Thymus (tissue), 11 donors: ENCODE data around the gene CACNA1B. TPM values are rescaled to one million over a fixed set of nuclear protein-coding genes. Genes with fewer than 3 reads are reported as not detected.

ENCODE experiments used
- DNase-seq, 9 donors: peaks; one replicate each; pipeline ENCODE4 v3.0.0-alpha.2; 2013; ENCODE audit warnings: low spot score in 9 of 9, low read depth in 6 of 9, missing footprints in 1 of 9
- H3K27ac ChIP-seq, 2 donors: one replicate each; pipeline ENCODE4 v1.5.1; 2013; ENCODE audit warnings: control low read depth in 1 of 2, low read depth in 1 of 2, low read length in 1 of 2, mild to moderate bottlenecking in 1 of 2, moderate library complexity in 1 of 2
- H3K27me3 ChIP-seq, 2 donors: one replicate each; pipeline ENCODE4 v1.5.1; 2013; ENCODE audit warnings: low read length in 1 of 2; ENCODE audit not compliant: control insufficient read depth in 2 of 2, insufficient read depth in 1 of 2
- H3K36me3 ChIP-seq, 2 donors: one replicate each; pipeline ENCODE4 v1.5.1; 2013; ENCODE audit warnings: low read length in 1 of 2, mild to moderate bottlenecking in 1 of 2, moderate library complexity in 1 of 2; ENCODE audit not compliant: control insufficient read depth in 2 of 2, insufficient read depth in 2 of 2
- H3K4me1 ChIP-seq, 2 donors: one replicate each; pipeline ENCODE4 v1.5.1; 2013; ENCODE audit warnings: low read length in 2 of 2; ENCODE audit not compliant: control insufficient read depth in 2 of 2, insufficient read depth in 2 of 2
- H3K4me3 ChIP-seq, 2 donors: one replicate each; pipeline ENCODE4 v1.5.1; 2013; ENCODE audit warnings: low read length in 2 of 2, control low read depth in 1 of 2, mild to moderate bottlenecking in 1 of 2
- H3K9me3 ChIP-seq, 2 donors: one replicate each; pipeline ENCODE4 v1.5.1; 2013; ENCODE audit warnings: low read length in 1 of 2, mild to moderate bottlenecking in 1 of 2; ENCODE audit not compliant: control insufficient read depth in 2 of 2, insufficient read depth in 1 of 2
- WGBS: extraction: QIAGEN DNeasy Blood & Tissue Kit; methylation state at CpG from one replicate; pipeline ENCODE4 v1.1.7; 2013; 5-methylcytosine and 5-hydroxymethylcytosine counted together
- polyA plus RNA-seq: library from polyadenylated mRNA; stranded (reverse); fragments of 200-250 nt; gene quantifications from one replicate; pipeline ENCODE4 v1.2.3, GENCODE V29; 2013
- total RNA-seq: library from RNA; stranded (reverse); fragments of 120-200 nt; gene quantifications from one replicate; pipeline ENCODE4 v1.2.4, GENCODE V29; 2013
- donor health status: healthy.

The CACNA1B gene
- total and polyA plus RNA-seq, 2 donors = 0.11 to 1.1 TPM

DNA sequence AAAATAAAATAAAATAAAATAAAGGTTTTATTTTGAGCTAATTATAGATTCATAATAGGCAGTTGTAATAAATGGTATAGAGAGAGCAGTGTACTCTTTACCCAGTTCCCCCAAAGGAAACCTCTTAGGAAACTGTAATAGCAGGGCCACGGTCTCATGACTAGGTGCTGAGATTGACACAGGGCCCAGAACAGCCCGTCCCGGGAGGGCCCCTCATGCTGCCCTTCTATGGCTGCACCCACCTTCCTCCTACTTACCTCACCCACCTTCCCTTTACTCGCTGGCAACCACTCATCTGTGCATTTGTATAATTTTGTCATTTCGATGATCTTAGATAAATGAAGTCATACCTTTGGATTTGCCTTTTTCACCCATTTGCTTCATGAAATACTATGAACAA, 16.1 kb downstream of the CACNA1B start:
- H3K36me3 ChIP-seq = no peaks in the 10 kb centered on the region
- WGBS = 80% methylated on average over 5 of the region's 5 CpGs
- no peak for DNase-seq
- no peaks in the 10 kb centered on the region for H3K4me1 ChIP-seq
- H3K9me3 ChIP-seq = no peaks in the 10 kb centered on the region
- no peaks in the 10 kb centered on the region for H3K27me3 ChIP-seq
- H3K4me3 ChIP-seq = no peak overlapping the region
- no peak overlapping the region for H3K27ac ChIP-seq

DNA sequence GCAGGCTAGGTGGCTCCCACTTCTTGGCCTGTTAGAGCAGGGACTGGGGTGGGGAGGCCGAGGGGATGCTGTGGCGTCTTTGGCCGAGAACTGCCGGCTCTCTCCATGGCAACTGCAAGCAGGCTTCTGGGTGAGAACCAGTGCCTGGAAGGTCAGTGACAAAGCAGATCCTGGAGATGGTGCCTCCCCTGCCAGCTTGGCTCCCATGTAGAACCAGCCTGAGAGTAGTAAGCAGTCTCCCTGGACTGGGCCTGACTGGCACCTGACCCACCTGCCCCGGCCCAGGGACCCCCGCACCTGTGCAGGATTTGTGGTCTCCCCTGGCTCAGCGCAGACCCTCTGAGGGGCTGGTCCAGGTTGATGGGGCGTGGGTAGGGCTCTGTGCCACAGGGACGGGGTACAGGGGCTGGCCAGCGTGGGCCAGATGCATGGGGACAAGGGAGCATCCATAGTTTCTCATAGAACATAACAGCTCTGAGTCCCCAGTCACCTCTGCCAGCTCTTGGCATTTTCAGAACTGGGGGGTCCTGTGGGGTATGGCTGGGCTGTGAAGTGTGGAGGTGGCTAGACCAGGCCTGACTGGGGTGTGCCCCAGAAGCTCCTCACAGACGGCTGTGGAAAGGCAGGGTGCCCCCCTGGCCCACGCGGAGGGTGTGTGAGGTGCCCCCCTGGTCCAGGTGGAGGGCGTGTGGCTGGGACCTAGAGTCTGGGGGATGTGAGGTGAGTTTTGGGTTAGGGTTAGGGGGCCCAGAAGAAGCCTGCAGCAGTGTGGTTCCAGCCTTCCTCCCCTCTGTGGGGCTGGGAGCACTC, 22.2 kb downstream of the CACNA1B start:
- no peak for DNase-seq
- WGBS = 90% methylated on average over 14 of the region's 14 CpGs
- no peaks in the 10 kb centered on the region for H3K9me3 ChIP-seq

GRCh38 chr9:137900584-137901310, 23.2 kb downstream of the CACNA1B start:
- no peaks in the 10 kb centered on the region for H3K36me3 ChIP-seq
- WGBS = 95% methylated on average over 12 of the region's 12 CpGs
- no peak overlapping the region for H3K4me3 ChIP-seq
- no peaks in the 10 kb centered on the region for H3K9me3 ChIP-seq
- no peak overlapping the region for H3K27ac ChIP-seq
- no peaks in the 10 kb centered on the region for H3K27me3 ChIP-seq
- no peak for DNase-seq
- no peaks in the 10 kb centered on the region for H3K4me1 ChIP-seq

More for the DNA sequence above, 22.2 kb downstream of the CACNA1B start:
- Histone ChIP-seq H3K4me3 (no peak overlapping the region), H3K27me3 (no peaks in the 10 kb centered on the region), H3K36me3 (no peaks in the 10 kb centered on the region), H3K4me1 (no peaks in the 10 kb centered on the region), H3K27ac (no peak overlapping the region)

DNA sequence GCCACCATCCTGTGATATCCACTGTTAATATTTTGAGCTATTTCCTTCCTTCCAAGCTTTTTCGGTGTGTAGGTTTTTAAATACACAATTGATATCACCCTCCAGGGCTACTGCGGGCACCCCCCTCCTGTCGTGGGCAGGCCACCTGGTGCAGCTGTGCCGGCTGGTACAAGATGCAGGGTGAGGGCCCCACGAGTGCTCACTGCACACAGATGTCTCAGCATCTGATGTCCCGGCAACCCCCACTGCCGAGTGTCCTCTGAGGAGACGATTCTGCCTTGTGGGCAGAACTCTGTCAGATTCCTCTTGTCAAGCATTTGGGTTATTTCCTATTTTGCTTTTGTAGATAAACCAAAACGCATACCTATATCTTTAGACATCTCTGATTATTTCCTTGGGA, 25.1 kb downstream of the CACNA1B start:
- Histone ChIP-seq H3K4me1 (no peaks in the 10 kb centered on the region), H3K27ac (no peak overlapping the region), H3K9me3 (no peaks in the 10 kb centered on the region), H3K4me3 (no peak overlapping the region), H3K27me3 (no peaks in the 10 kb centered on the region), H3K36me3 (no peaks in the 10 kb centered on the region)
- no peak for DNase-seq
- WGBS = 53% methylated on average over 9 of the region's 9 CpGs

GRCh38 chr9:137905740-137906139, 28.2 kb downstream of the CACNA1B start:
- H3K4me3 ChIP-seq = no peak overlapping the region
- no peaks in the 10 kb centered on the region for H3K36me3 ChIP-seq
- H3K4me1 ChIP-seq = no peaks in the 10 kb centered on the region
- DNase-seq = no peak
- no peak overlapping the region for H3K27ac ChIP-seq
- no peaks in the 10 kb centered on the region for H3K9me3 ChIP-seq
- 90% methylated on average over 5 of the region's 5 CpGs for WGBS
- no peaks in the 10 kb centered on the region for H3K27me3 ChIP-seq

- no peaks in the 10 kb centered on the region for H3K9me3 ChIP-seq
- H3K4me3 ChIP-seq = no peak overlapping the region
- H3K27me3 ChIP-seq = no peaks in the 10 kb centered on the region
- DNase-seq = no peak
- WGBS = 85% methylated on average over 10 of the region's 10 CpGs
- H3K36me3 ChIP-seq = no peaks in the 10 kb centered on the region
- no peak overlapping the region for H3K27ac ChIP-seq
- no peaks in the 10 kb centered on the region for H3K4me1 ChIP-seq
These were observed 30.2 kb downstream of the CACNA1B start for GRCh38 chr9:137907776-137908175.

DNA sequence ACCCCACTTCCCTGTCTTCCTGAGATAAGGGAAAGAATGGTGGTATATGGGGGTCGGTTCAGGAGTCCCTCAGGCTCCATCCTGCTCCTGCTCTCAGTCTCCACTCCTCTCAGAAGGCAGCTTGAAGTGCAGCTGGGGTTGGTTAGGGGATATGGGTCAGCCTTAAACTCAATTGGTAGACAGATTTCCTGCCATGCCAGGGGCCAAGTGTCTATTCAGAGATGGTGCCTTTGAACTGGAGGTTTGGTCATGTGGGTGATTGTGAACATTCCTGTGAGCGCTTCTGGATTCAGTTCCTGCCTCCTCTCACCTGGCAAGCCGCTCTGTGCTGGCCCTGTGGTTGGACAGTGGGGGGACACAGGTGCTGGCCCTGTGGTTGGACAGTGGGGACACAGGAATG, 35.1 kb downstream of the CACNA1B start:
- Histone ChIP-seq H3K36me3 (no peaks in the 10 kb centered on the region), H3K4me3 (no peak overlapping the region), H3K27ac (no peak overlapping the region), H3K4me1 (no peaks in the 10 kb centered on the region), H3K9me3 (no peaks in the 10 kb centered on the region), H3K27me3 (no peaks in the 10 kb centered on the region)
- WGBS = 89% methylated on average over 3 of the region's 3 CpGs
- DNase-seq = no peak

GRCh38 chr9:137913132-137913531, 35.5 kb downstream of the CACNA1B start:
- 97% methylated on average over 7 of the region's 7 CpGs for WGBS
- Histone ChIP-seq H3K36me3 (no peaks in the 10 kb centered on the region), H3K9me3 (no peaks in the 10 kb centered on the region), H3K27ac (no peak overlapping the region), H3K4me1 (no peaks in the 10 kb centered on the region), H3K27me3 (no peaks in the 10 kb centered on the region), H3K4me3 (no peak overlapping the region)
- DNase-seq = no peak
